ENCODE measurements around the gene PDXDC1. TPM values are rescaled to one million over a fixed set of nuclear protein-coding genes. Genes with fewer than 3 reads are reported as not detected.

Gene PDXDC1
- total and polyA plus RNA-seq, 9 of the 15 experiments (the other 6 are each of a cell fraction or from before 2014, with no cell fraction given) = 5.1 to 95.4 (median 45.8) TPM

DNA sequence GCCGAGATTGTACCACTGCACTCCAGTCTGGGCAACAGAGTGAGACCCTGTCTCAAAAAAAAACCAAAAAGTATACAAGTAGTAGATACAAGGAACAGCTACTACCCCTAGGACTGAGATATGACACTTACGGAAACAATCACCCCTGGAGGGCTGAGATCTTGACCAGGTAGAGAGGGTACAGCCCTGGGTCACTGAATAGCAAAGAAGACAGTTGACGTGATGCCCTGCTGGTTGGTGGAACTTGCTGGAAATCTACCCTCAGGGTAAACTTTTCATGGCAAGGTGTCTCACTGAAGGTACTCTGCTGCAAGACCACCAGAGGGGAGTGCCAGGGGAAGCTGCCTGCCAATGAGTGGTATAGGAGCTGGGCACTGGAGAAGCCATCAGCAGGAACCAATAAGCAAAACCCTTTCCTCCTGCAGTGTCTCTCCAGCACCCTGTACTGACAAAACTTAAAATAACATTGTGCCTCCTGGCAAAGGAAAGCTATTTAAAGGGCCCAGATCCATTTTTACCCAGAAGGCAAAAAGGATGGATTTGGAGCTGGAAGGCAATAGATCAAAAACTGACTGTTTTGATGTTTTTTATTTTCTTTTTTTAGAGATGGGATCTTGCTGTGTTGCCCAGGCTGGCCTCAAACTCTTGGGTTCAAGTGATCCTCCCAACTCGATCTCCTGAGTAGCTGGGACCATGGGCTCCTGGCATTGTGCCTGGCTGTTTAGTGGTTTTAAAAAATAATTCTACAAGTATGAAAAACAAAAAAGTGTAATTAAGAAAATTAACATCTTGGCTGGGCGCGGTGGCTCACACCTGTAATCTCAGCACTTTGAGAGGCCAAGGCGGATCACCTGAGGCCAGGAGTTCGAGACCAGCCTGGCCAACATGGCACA, 11.3 kb upstream of the PDXDC1 start:
- 0 out of 2 replicates have a peak, but pooled peaks cover 3% of the 10 kb centered on the region for H4K20me1 ChIP-seq (replicated peaks; ENCODE audit: control insufficient read depth, insufficient read depth, low read length)
- WGBS (ENCODE audit: insufficient coverage, low coverage, missing lambda C conversion rate) = 14% methylated on average over 8 of the region's 8 CpGs
- TF ChIP-seq ZNF121 (CRISPR knock-in tag; conservative IDR thresholded peaks at IDR 0.05) (peak; percentile 98), ZKSCAN3 (CRISPR knock-in tag; IDR thresholded peaks at IDR 0.05) (no peak), PURB (CRISPR knock-in tag; IDR thresholded peaks at IDR 0.05; ENCODE audit: low read depth) (no peak), ZNF12 (CRISPR knock-in tag; IDR thresholded peaks at IDR 0.05) (no peak), BCOR (IDR thresholded peaks at IDR 0.05) (peak; percentile 29; the same call in 1 of the 2 replicates), RBM25 (IDR thresholded peaks at IDR 0.05; ENCODE audit: low read depth, low read length, severe bottlenecking) (peak; percentile 58), U2AF1 (optimal IDR thresholded peaks at IDR 0.05; ENCODE audit: low read depth, low read length) (no peak), HNRNPUL1 (IDR thresholded peaks at IDR 0.05; ENCODE audit: low read length) (no peak), KLF6 (CRISPR knock-in tag; IDR thresholded peaks at IDR 0.05; ENCODE audit: borderline replicate concordance) (no peak), ZNF282 (CRISPR knock-in tag; IDR thresholded peaks at IDR 0.05) (no peak), ELF4 (CRISPR knock-in tag; IDR thresholded peaks at IDR 0.05) (no peak), PHB (CRISPR knock-in tag; IDR thresholded peaks at IDR 0.05) (no peak)
- TF ChIP-seq, protein P1, sequence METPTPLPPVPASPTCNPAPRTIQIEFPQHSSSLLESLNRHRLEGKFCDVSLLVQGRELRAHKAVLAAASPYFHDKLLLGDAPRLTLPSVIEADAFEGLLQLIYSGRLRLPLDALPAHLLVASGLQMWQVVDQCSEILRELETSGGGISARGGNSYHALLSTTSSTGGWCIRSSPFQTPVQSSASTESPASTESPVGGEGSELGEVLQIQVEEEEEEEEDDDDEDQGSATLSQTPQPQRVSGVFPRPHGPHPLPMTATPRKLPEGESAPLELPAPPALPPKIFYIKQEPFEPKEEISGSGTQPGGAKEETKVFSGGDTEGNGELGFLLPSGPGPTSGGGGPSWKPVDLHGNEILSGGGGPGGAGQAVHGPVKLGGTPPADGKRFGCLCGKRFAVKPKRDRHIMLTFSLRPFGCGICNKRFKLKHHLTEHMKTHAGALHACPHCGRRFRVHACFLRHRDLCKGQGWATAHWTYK (CRISPR knock-in tag; IDR thresholded peaks at IDR 0.05) = no peak
- TF ChIP-seq, protein P2, sequence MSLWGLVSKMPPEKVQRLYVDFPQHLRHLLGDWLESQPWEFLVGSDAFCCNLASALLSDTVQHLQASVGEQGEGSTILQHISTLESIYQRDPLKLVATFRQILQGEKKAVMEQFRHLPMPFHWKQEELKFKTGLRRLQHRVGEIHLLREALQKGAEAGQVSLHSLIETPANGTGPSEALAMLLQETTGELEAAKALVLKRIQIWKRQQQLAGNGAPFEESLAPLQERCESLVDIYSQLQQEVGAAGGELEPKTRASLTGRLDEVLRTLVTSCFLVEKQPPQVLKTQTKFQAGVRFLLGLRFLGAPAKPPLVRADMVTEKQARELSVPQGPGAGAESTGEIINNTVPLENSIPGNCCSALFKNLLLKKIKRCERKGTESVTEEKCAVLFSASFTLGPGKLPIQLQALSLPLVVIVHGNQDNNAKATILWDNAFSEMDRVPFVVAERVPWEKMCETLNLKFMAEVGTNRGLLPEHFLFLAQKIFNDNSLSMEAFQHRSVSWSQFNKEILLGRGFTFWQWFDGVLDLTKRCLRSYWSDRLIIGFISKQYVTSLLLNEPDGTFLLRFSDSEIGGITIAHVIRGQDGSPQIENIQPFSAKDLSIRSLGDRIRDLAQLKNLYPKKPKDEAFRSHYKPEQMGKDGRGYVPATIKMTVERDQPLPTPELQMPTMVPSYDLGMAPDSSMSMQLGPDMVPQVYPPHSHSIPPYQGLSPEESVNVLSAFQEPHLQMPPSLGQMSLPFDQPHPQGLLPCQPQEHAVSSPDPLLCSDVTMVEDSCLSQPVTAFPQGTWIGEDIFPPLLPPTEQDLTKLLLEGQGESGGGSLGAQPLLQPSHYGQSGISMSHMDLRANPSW (CRISPR knock-in tag; IDR thresholded peaks at IDR 0.05) = no peak
- TF ChIP-seq, protein P3, sequence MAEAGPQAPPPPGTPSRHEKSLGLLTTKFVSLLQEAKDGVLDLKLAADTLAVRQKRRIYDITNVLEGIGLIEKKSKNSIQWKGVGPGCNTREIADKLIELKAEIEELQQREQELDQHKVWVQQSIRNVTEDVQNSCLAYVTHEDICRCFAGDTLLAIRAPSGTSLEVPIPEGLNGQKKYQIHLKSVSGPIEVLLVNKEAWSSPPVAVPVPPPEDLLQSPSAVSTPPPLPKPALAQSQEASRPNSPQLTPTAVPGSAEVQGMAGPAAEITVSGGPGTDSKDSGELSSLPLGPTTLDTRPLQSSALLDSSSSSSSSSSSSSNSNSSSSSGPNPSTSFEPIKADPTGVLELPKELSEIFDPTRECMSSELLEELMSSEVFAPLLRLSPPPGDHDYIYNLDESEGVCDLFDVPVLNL (CRISPR knock-in tag; IDR thresholded peaks at IDR 0.05; ENCODE audit: low read depth) = no peak
- TF ChIP-seq, protein P4, sequence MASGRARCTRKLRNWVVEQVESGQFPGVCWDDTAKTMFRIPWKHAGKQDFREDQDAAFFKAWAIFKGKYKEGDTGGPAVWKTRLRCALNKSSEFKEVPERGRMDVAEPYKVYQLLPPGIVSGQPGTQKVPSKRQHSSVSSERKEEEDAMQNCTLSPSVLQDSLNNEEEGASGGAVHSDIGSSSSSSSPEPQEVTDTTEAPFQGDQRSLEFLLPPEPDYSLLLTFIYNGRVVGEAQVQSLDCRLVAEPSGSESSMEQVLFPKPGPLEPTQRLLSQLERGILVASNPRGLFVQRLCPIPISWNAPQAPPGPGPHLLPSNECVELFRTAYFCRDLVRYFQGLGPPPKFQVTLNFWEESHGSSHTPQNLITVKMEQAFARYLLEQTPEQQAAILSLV (tag; IDR thresholded peaks at IDR 0.05) = no peak

More for the DNA sequence above, 11.3 kb upstream of the PDXDC1 start:
- Histone ChIP-seq H3K27ac (ENCODE audit: extremely low read depth, low read depth, low read length) (no peak overlapping the region), H3K9me1 (ENCODE audit: control insufficient read depth, insufficient read depth, low read length) (no peaks in the 10 kb centered on the region), H3K79me2 (ENCODE audit: control insufficient read depth, insufficient read depth, low read length) (no peaks in the 10 kb centered on the region), H3K36me3 (ENCODE audit: control insufficient read depth, insufficient read depth, low read length) (no peaks in the 10 kb centered on the region), H3K4me1 (replicated peaks in 1 of 2; ENCODE audit: control insufficient read depth in 2 of 2, insufficient read depth in 2 of 2, low read length in 2 of 2) (no peaks in the 10 kb centered on the region; a peak in 1 of 5 replicates), H3K9me3 (replicated peaks; ENCODE audit: control insufficient read depth, insufficient read depth, low read depth, low read length) (no peaks in the 10 kb centered on the region), H3K27me3 (ENCODE audit: control insufficient read depth in 2 of 2, insufficient read depth in 2 of 2, low read length in 2 of 2) (peaks cover 31 to 40% of the 10 kb centered on the region in 2 experiments), H3K4me3 (no peak overlapping the region), H3K4me2 (ENCODE audit: insufficient read depth, low read length) (no peak overlapping the region), H3K9ac (ENCODE audit: insufficient read depth in 1 of 2, low read depth in 2 of 2, low read length in 2 of 2) (no peak overlapping the region), H2AFZ (ENCODE audit: low read depth, low read length) (no peak overlapping the region)
- ATAC-seq (no peak), DNase-seq (ENCODE audit: extremely low read depth in 1 of 4, low spot score in 3 of 4) (peak in 1 of 4 experiments; percentile 8), FAIRE-seq (no peak)
- intact Hi-C loops (cut with micrococcal nuclease) = no loop called here
- ChIA-PET POLR2A (interaction anchor here (1.9 kb wide), 1 partner anchor 12 kb away, joined by 9 read pairs; the partner anchor contains the start of gene PDXDC1), CTCF (ENCODE audit: low intra/inter-chr PET ratio) (no interaction called here)
- no TSS peak for BruUV-seq (replicated peaks)
- in situ Hi-C loops (cut with MboI) = no loop called here

Measured in K562 (cell line).